Epithelial cell of esophagus (primary cell): ENCODE measurements around the gene RHBDD3.

Experiments used
- DNase-seq: peaks from one replicate; pipeline ENCODE4 v3.0.0; 2010; ENCODE audit warnings: low read depth
- H3K4me3 ChIP-seq: 2 replicates; pipeline ENCODE4 v1.5.1; 2011; ENCODE audit warnings: mild to moderate bottlenecking, low read length, control low read depth
- TF ChIP-seq, protein P1 (sequence below): IDR thresholded peaks from 2 replicates; pipeline ENCODE4 v1.5.1; 2011; ENCODE audit warnings: low read depth, mild to moderate bottlenecking, low read length, control low read depth, inconsistent platforms; ENCODE audit not compliant: insufficient read depth; ENCODE audit errors: missing control alignments

The RHBDD3 gene

DNA sequence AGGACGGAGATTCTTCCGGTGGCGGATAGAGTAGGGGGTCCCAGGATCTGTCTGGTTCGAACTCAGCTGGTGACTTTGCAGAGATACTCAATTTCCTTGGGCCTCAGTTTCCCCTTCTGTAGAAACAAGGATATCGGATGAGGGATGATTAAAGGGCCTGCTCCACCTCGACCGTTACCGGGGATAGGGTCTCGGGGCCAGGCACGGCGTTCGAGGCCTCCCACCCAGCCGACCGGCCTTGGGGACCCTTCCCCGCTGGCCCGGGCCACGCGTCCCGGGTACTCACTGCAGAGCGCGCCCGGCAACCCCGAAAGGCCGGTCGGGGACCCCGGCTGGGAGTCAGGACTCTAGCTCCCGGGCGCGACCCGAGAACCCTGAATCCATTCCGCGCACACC lies 321 bp downstream of the RHBDD3 start:
- TF ChIP-seq, protein P1, sequence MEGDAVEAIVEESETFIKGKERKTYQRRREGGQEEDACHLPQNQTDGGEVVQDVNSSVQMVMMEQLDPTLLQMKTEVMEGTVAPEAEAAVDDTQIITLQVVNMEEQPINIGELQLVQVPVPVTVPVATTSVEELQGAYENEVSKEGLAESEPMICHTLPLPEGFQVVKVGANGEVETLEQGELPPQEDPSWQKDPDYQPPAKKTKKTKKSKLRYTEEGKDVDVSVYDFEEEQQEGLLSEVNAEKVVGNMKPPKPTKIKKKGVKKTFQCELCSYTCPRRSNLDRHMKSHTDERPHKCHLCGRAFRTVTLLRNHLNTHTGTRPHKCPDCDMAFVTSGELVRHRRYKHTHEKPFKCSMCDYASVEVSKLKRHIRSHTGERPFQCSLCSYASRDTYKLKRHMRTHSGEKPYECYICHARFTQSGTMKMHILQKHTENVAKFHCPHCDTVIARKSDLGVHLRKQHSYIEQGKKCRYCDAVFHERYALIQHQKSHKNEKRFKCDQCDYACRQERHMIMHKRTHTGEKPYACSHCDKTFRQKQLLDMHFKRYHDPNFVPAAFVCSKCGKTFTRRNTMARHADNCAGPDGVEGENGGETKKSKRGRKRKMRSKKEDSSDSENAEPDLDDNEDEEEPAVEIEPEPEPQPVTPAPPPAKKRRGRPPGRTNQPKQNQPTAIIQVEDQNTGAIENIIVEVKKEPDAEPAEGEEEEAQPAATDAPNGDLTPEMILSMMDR, result no peak
- peak overlapping the region; percentile 85 for H3K4me3 ChIP-seq
- DNase-seq, result no peak

DNA sequence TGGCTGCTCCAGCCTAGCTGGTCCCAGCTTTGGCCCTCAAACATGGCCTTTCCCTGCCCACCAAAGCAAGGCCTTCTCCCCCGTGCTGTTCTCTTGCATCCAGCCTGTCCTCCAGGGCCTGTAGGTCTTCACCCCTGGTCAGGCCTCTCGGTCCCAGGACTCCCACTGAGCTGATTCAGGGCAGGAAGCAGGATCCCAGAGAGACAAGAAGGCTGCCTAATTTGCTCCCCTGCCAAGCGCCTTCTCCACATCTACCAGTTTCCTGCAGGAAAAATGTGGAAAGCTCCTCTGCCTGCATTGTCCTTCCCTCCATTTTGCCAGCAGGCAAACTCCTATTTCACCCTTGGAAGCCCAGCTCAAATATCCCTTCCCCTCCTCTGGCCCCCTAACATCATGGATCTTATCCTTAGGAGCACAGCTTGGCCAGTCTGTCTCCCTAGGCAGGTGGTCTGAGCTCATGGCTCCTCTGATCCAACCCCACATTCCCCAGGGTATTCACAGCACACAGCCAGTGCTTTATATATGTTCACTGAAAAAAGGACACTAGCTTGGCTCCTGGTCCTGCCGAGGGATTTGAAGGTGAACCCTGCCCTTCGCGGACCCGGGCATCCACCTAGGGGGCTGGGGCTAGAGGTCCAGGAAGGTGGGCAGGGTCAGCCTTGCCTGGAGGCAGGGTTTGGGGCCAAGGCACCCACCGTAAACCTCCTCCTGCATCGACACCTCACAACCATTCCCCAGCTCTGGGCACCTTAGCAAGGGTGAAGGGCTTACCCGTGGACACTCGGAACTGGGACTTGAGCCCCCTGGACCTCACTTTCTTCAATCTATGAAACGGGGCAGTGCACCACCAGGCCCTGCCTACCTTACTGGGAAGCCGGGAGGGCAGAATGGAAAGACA lies 968 bp downstream of the RHBDD3 start:
- TF ChIP-seq, protein P1, result no peak
- H3K4me3 ChIP-seq, result peak overlapping the region; percentile 85
- no peak for DNase-seq

DNA sequence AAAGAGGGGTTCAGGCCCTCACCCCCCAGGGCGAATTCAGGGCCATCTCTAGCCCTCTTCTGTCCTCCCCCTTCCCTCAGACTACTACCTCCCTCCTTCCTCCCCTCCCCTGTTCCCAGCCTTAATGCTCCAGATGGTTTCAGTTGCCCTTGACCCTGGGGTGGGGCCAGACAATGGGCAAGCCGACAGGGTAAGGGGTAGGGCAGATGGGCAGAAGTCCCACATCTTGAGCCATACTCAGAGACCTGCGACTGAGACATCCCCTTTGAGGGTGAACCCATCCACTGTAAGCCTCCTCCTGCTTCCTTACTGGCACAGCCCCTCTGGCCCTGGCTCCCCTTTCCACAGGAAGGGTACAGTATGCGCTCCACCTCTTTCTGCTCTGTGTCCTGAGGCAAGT lies 1.9 kb downstream of the RHBDD3 start:
- no peak overlapping the region for H3K4me3 ChIP-seq
- DNase-seq, result no peak
- TF ChIP-seq, protein P1, result no peak

DNA sequence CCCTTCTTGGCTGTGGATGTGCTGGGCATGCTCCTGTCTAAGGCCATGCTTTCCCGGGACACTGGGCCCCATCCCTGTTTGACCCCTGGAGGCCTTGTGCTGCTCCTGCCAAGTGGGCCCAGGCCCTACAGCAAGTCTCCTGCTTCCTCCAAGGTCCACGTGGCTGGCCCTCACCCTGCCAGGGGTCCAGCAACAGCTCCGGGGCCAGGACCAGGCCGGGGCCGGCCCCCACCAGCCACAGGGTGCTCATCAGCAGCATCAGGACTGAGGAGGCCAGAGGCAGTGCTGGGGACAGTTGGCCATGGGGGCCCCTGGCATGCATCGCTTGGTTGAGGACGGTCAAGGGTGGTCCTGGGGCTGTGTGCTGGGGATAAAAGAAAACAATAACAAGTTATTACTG lies 2.5 kb downstream of the RHBDD3 start:
- no peak for DNase-seq
- H3K4me3 ChIP-seq, result no peak overlapping the region
- TF ChIP-seq, protein P1, result no peak

DNA sequence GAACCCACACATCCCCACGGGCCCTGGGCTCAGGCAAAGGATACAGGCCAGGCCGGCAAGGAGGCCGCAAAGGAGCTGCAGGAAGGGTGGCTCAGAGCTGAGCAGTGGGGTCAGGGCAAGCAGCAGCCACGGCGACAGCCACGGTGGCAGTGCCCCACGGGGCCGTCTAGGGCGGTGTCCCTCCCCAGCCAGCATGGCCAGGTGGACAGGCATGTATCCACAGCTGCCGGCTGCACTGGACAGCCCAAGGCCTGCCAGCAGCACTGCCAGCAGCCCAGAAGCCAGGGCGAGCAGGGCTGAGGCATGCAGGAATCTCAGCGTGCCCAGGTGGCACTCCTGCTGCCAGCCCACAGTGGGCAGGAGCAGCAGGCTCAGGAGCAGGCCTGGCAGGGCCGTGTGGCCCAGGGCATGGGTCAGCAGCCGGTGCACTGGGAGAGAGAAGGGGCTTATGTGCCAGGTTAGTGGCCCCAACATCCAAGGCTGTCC lies 3.9 kb downstream of the RHBDD3 start:
- no peak for DNase-seq
- TF ChIP-seq, protein P1, result no peak
- no peak overlapping the region for H3K4me3 ChIP-seq

DNA sequence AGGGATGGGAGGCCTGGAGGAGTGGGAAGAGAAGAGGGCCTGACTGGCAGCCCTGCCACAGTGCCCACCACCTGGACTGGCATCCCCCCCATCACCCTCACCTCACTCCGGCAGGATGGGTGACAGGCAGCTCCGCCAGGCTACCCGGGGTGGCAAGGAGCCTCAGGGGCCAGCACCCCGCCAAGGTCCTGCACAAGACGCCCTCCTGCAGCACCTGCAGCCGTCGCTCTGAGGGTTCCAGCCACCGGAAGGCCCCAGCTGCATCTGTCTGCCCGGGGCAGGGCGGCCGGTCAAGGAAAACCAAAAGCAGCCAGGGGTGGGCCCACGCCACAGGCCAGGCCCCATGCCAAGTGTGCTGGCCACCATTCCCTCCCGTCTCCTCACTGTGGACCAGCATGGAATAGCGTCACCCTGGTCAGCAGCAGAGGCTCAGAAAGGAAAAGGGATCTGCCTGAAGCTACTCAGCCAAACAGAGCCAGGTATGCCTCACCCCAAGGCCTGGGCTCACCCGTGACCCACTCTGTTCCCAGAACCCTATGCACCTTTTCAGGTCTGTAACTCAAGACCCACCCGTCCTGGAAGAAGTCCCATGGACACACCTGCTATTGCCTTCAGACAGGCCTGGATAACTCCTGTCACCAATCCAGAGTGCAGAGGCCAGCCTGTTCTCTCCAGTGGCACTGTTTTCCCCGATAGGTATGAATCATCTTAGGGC lies 7.0 kb downstream of the RHBDD3 start:
- H3K4me3 ChIP-seq, result no peak overlapping the region
- TF ChIP-seq, protein P1, result no peak
- DNase-seq, result no peak
